Measurements from ENCODE around the gene PPM1M.

GRCh38 chr3:52216585-52217408 lies 28.8 kb upstream of the PPM1M start:
- no peak for TF ChIP-seq CTCF (conservative IDR thresholded peaks at IDR 0.05)
- no peak for TF ChIP-seq ZFX (IDR thresholded peaks at IDR 0.05)

All from C4-2B (cell line).